Muscle of arm (tissue), 12 donors: ENCODE results near the gene MICU1. TPM values are rescaled to one million over a fixed set of nuclear protein-coding genes. Genes with fewer than 3 reads are reported as not detected.

Source experiments
- polyA plus RNA-seq, 12 donors: library from polyadenylated mRNA; unstranded; fragments of 120-200 nt; gene quantifications; one replicate each; pipeline ENCODE4 v1.2.1, GENCODE V29; 2013; ENCODE audit not compliant: insufficient read length in 12 of 12

The MICU1 gene
- polyA plus RNA-seq, 12 donors, result 61.3 to 145 (median 102) TPM; not detected in 1

Other genes starting within 250 kb of the MICU1 start
- gene MCU, start 66.1 kb upstream of the MICU1 start, polyA plus RNA-seq, result 100 to 1,000 TPM in 10 of 12 donors, 10 to 100 TPM in 1, not detected in 1; 86.6 to 167 (median 123) TPM